SK-N-SH treated with all-trans-retinoic acid at 6 μM for 48 hours (cell line): ENCODE results near the gene NRL.

Source experiments
- ATAC-seq: fragments of 200-7000 bp; cut with Tn5 transposase; 3 replicates; pipeline ENCODE4 v1.9.1; 2020; ENCODE audit warnings: mild to moderate bottlenecking, moderate library complexity
- CREB5 ChIP-seq: fragments of 250-450 bp; sonication (Bioruptor Pico); IDR thresholded peaks from 2 replicates; pipeline ENCODE4 v1.5.1; 2020; ENCODE audit warnings: low read depth, mild to moderate bottlenecking, moderate library complexity
- CSDC2 ChIP-seq: fragments of 250-450 bp; sonication (Bioruptor Pico); IDR thresholded peaks from 2 replicates; pipeline ENCODE4 v1.5.0; 2020; ENCODE audit warnings: mild to moderate bottlenecking, moderate library complexity
- CSRNP3 ChIP-seq: fragments of 250-450 bp; sonication (Bioruptor Pico); IDR thresholded peaks from 2 replicates; pipeline ENCODE4 v1.5.1; 2021; ENCODE audit warnings: mild to moderate bottlenecking, moderate library complexity
- ESRRG ChIP-seq: fragments of 250-450 bp; sonication (Bioruptor Pico); IDR thresholded peaks from 2 replicates; pipeline ENCODE4 v1.6.1; 2021; ENCODE audit warnings: mild to moderate bottlenecking
- ISL1 ChIP-seq: fragments of 250-450 bp; sonication (Bioruptor Pico); IDR thresholded peaks from 2 replicates; pipeline ENCODE4 v2.1.2; 2022; ENCODE audit warnings: mild to moderate bottlenecking, moderate library complexity
- OSR1 ChIP-seq: fragments of 250-450 bp; sonication (Bioruptor Pico); IDR thresholded peaks from 2 replicates; pipeline ENCODE4 v1.8.0; 2022; ENCODE audit warnings: moderate library complexity, mild to moderate bottlenecking, inconsistent platforms
- PATZ1 ChIP-seq: fragments of 250-450 bp; sonication (Bioruptor Pico); IDR thresholded peaks from 2 replicates; pipeline ENCODE4 v1.8.0; 2020; ENCODE audit warnings: mild to moderate bottlenecking, moderate library complexity, borderline replicate concordance
- POU6F1 ChIP-seq: fragments of 250-450 bp; sonication (Bioruptor Pico); IDR thresholded peaks from 2 replicates; pipeline ENCODE4 v1.8.0; 2021; ENCODE audit warnings: low read depth, mild to moderate bottlenecking, moderate library complexity, borderline replicate concordance
- PPARA ChIP-seq: fragments of 250-450 bp; sonication (Bioruptor Pico); IDR thresholded peaks from 2 replicates; pipeline ENCODE4 v1.5.0; 2020; ENCODE audit warnings: mild to moderate bottlenecking, borderline replicate concordance
- RARB ChIP-seq: fragments of 250-450 bp; sonication (Bioruptor Pico); IDR thresholded peaks from 2 replicates; pipeline ENCODE4 v1.8.0; 2021; ENCODE audit warnings: mild to moderate bottlenecking, moderate library complexity
- SNAI2 ChIP-seq: fragments of 250-450 bp; sonication (Bioruptor Pico); IDR thresholded peaks from 2 replicates; pipeline ENCODE4 v1.5.0; 2020; ENCODE audit warnings: mild to moderate bottlenecking, moderate library complexity
- TCF4 ChIP-seq: fragments of 250-450 bp; sonication (Bioruptor Pico); IDR thresholded peaks from 2 replicates; pipeline ENCODE4 v1.8.0; 2021; ENCODE audit warnings: mild to moderate bottlenecking, moderate library complexity, borderline replicate concordance
- TOX ChIP-seq: fragments of 250-450 bp; sonication (Bioruptor Pico); IDR thresholded peaks from 2 replicates; pipeline ENCODE4 v1.8.0; 2021; ENCODE audit warnings: mild to moderate bottlenecking, moderate library complexity, borderline replicate concordance
- TSHZ2 ChIP-seq: fragments of 250-450 bp; sonication (Bioruptor Pico); IDR thresholded peaks from 2 replicates; pipeline ENCODE4 v1.5.0; 2020; ENCODE audit warnings: mild to moderate bottlenecking, moderate library complexity
- ZC3H10 ChIP-seq: fragments of 250-450 bp; sonication (Bioruptor Pico); IDR thresholded peaks from 2 replicates; pipeline ENCODE4 v1.5.1; 2021; ENCODE audit warnings: mild to moderate bottlenecking, moderate library complexity
- ZFP3 ChIP-seq: fragments of 250-450 bp; sonication (Bioruptor Pico); IDR thresholded peaks from 2 replicates; pipeline ENCODE4 v1.5.0; 2020; ENCODE audit warnings: mild to moderate bottlenecking, moderate library complexity
- ZFP30 ChIP-seq: fragments of 450-650 bp; formaldehyde crosslinking; IDR thresholded peaks from 2 replicates; pipeline ENCODE4 v1.5.0; 2022; ENCODE audit warnings: mild to moderate bottlenecking, moderate library complexity
- ZNF565 ChIP-seq: fragments of 450-650 bp; formaldehyde crosslinking; conservative IDR thresholded peaks from 2 replicates; pipeline ENCODE4 v1.5.0; 2020; ENCODE audit warnings: low read depth, mild to moderate bottlenecking, moderate library complexity
- ZNF70 ChIP-seq: fragments of 450-650 bp; formaldehyde crosslinking; IDR thresholded peaks from 2 replicates; pipeline ENCODE4 v1.5.0; 2020; ENCODE audit warnings: mild to moderate bottlenecking, moderate library complexity
- ZNF8 ChIP-seq: fragments of 450-650 bp; formaldehyde crosslinking; IDR thresholded peaks from 2 replicates; pipeline ENCODE4 v1.5.0; 2020; ENCODE audit warnings: mild to moderate bottlenecking, moderate library complexity

NRL gene

GRCh38 chr14:24092505-24093206 is 22.1 kb downstream of the NRL start:
- TF ChIP-seq TOX (CRISPR knock-in tag) (no peak), POU6F1 (no peak), CREB5 (CRISPR knock-in tag) (no peak), ZNF565 (CRISPR knock-in tag) (no peak), ESRRG (CRISPR knock-in tag) (no peak), ZFP30 (CRISPR knock-in tag) (no peak), ZFP3 (CRISPR knock-in tag) (no peak), SNAI2 (CRISPR knock-in tag) (no peak), TCF4 (CRISPR knock-in tag) (no peak), ZC3H10 (no peak), RARB (CRISPR knock-in tag) (no peak), PPARA (CRISPR knock-in tag) (no peak), PATZ1 (no peak), OSR1 (CRISPR knock-in tag) (no peak), ISL1 (CRISPR knock-in tag) (no peak), CSDC2 (CRISPR knock-in tag) (no peak), ZNF8 (CRISPR knock-in tag) (no peak)
- ATAC-seq: no peak

- TF ChIP-seq ZFP3 (CRISPR knock-in tag): no peak
- no peak for TF ChIP-seq ZNF70 (CRISPR knock-in tag)
- TF ChIP-seq CREB5 (CRISPR knock-in tag): no peak
- no peak for TF ChIP-seq ZFP30 (CRISPR knock-in tag)
- TF ChIP-seq OSR1 (CRISPR knock-in tag): no peak
- no peak for TF ChIP-seq CSRNP3 (CRISPR knock-in tag)
- TF ChIP-seq RARB (CRISPR knock-in tag): no peak
- no peak for TF ChIP-seq ZC3H10
- TF ChIP-seq TSHZ2 (CRISPR knock-in tag): no peak
- no peak for TF ChIP-seq PPARA (CRISPR knock-in tag)
- no peak for TF ChIP-seq TOX (CRISPR knock-in tag)
- ATAC-seq: no peak
Observed at GRCh38 chr14:24092110-24092504, 22.6 kb downstream of the NRL start.
